Endothelial cell of umbilical vein (primary cell): ENCODE data around the gene ZNF619. TPM values are rescaled to one million over a fixed set of nuclear protein-coding genes. Genes with fewer than 3 reads are reported as not detected.

Experiments used
- BruUV-seq: library from RNA; stranded (reverse); fragments of 400-500 nt; replicated peaks from 2 replicates; lab custom pipeline; 2021; lab: Mats Ljungman, UMichigan
- CTCF ChIA-PET: fragments of 300-600, 350-600 bp; sonication (Branson Sonifier 250); formaldehyde crosslinking; loops from one replicate; lab custom pipeline; 2021; ENCODE audit warnings: antibody characterized with exemption, inconsistent platforms; lab: Charles Lee
- POLR2A ChIA-PET: fragments of 300-600, 350-600 bp; sonication (Branson Sonifier 250); formaldehyde crosslinking; loops from one replicate; lab custom pipeline; 2021; ENCODE audit warnings: antibody characterized with exemption, inconsistent platforms; lab: Charles Lee
- DNase-seq: peaks from one replicate; pipeline ENCODE4 v3.0.0-alpha.2; 2011; ENCODE audit warnings: low read depth, low spot score
- FAIRE-seq: peaks from 2 replicates; lab custom pipeline; 2011; peaks lifted over from hg19 to GRCh38; lab: Jason Lieb, UNC
- H2AFZ ChIP-seq: 2 replicates; pipeline ENCODE4 v1.6.0; 2012; ENCODE audit warnings: low read depth, low read length, control low read depth, inconsistent platforms
- H3K27ac ChIP-seq: 2 replicates; pipeline ENCODE4 v1.5.1; 2011; ENCODE audit warnings: low read depth, mild to moderate bottlenecking, control low read depth, low read length, moderate library complexity; ENCODE audit not compliant: insufficient read depth
- H3K27me3 ChIP-seq, 2 experiments: 2 replicates each; pipeline versions ENCODE4 v1.6.0 to v1.6.1; 2011; ENCODE audit warnings: low read length in 2 of 2, mixed read lengths in 1 of 2; ENCODE audit not compliant: control insufficient read depth in 2 of 2, insufficient read depth in 2 of 2
- H3K36me3 ChIP-seq, 2 experiments: 2 replicates in 1 of 2; 3 replicates in 1 of 2; pipeline ENCODE4 v1.5.1; 2011; ENCODE audit warnings: low read length in 2 of 2, mild to moderate bottlenecking in 1 of 2, moderate library complexity in 1 of 2; ENCODE audit not compliant: control insufficient read depth in 2 of 2, insufficient read depth in 2 of 2; ENCODE audit errors: extremely low read depth in 1 of 2
- H3K4me1 ChIP-seq: 3 replicates; pipeline ENCODE4 v1.5.1; 2011; ENCODE audit warnings: mild to moderate bottlenecking, low read length; ENCODE audit not compliant: control insufficient read depth, insufficient read depth; ENCODE audit errors: extremely low read depth
- H3K4me2 ChIP-seq: 2 replicates; pipeline ENCODE4 v1.6.1; 2011; ENCODE audit warnings: low read length, control low read depth, mixed read lengths; ENCODE audit not compliant: insufficient read depth
- H3K4me3 ChIP-seq, 3 experiments: fragments of 200-600 bp in 1 of 3; sonication (generic), shearing (Covaris generic) in 1 of 3; replicated peaks in 1 of 3; 2 replicates each; pipeline ENCODE4 v1.5.1; 2011 to 2016; ENCODE audit warnings: control low read depth in 3 of 3, low read length in 3 of 3, mild to moderate bottlenecking in 2 of 3, inconsistent platforms in 1 of 3, low read depth in 1 of 3, moderate library complexity in 1 of 3; ENCODE audit not compliant: insufficient read depth in 1 of 3
- H3K79me2 ChIP-seq: 2 replicates; pipeline ENCODE4 v1.6.0; 2012; ENCODE audit warnings: low read length, inconsistent platforms; ENCODE audit not compliant: control insufficient read depth, insufficient read depth
- H3K9ac ChIP-seq: replicated peaks from 2 replicates; pipeline ENCODE3; 2011; ENCODE audit warnings: low read length, control low read depth; ENCODE audit not compliant: insufficient read depth; ENCODE audit errors: extremely low read depth
- H3K9me1 ChIP-seq: replicated peaks from 3 replicates; pipeline ENCODE4 v1.6.0; 2011; ENCODE audit warnings: mild to moderate bottlenecking, low read length; ENCODE audit not compliant: control insufficient read depth, insufficient read depth; ENCODE audit errors: extremely low read depth
- H3K9me3 ChIP-seq: replicated peaks from 2 replicates; pipeline ENCODE4 v1.5.1; 2012; ENCODE audit warnings: low read length, inconsistent platforms; ENCODE audit not compliant: control insufficient read depth, insufficient read depth
- H4K20me1 ChIP-seq: replicated peaks from 2 replicates; pipeline ENCODE3; 2011; ENCODE audit warnings: mild to moderate bottlenecking, low read length; ENCODE audit not compliant: control insufficient read depth, insufficient read depth; ENCODE audit errors: extremely low read depth
- CTCF ChIP-seq, 2 donors: IDR thresholded peaks; 1 replicate in 1 of 2; 2 replicates in 1 of 2; pipeline ENCODE4 v1.5.1; 2011; ENCODE audit warnings: low read length in 2 of 2, mild to moderate bottlenecking in 2 of 2, moderate library complexity in 2 of 2, control low read depth in 1 of 2, inconsistent platforms in 1 of 2, low read depth in 1 of 2; ENCODE audit not compliant: insufficient read depth in 1 of 2; ENCODE audit errors: extremely low read depth in 1 of 2
- EZH2 ChIP-seq: IDR thresholded peaks from 2 replicates; pipeline ENCODE4 v1.6.1; 2012; ENCODE audit warnings: borderline replicate concordance, low read depth, mild to moderate bottlenecking, moderate library complexity, low read length, inconsistent platforms; ENCODE audit not compliant: severe bottlenecking
- FOS ChIP-seq: IDR thresholded peaks from 2 replicates; pipeline ENCODE4 v1.6.1; 2011; ENCODE audit warnings: mild to moderate bottlenecking, low read length, moderate library complexity, borderline replicate concordance; ENCODE audit not compliant: insufficient read depth
- GATA2 ChIP-seq: IDR thresholded peaks from 2 replicates; pipeline ENCODE4 v1.7.0; 2011; ENCODE audit warnings: low read depth, mild to moderate bottlenecking, moderate library complexity, mixed read lengths, low read length; ENCODE audit not compliant: insufficient read length, insufficient read depth
- JUN ChIP-seq: IDR thresholded peaks from 2 replicates; pipeline ENCODE4 v1.6.1; 2011; ENCODE audit warnings: borderline replicate concordance, low read depth; ENCODE audit not compliant: insufficient read length, insufficient read depth
- MAX ChIP-seq: IDR thresholded peaks from 2 replicates; pipeline ENCODE4 v1.6.1; 2011; ENCODE audit not compliant: insufficient read depth, insufficient read length
- MYC ChIP-seq: IDR thresholded peaks from one replicate; pipeline ENCODE4 v1.6.1; 2011; ENCODE audit warnings: mild to moderate bottlenecking, low read depth, low read length
- POLR2A ChIP-seq: IDR thresholded peaks from 2 replicates; pipeline ENCODE4 v1.6.1; 2012; ENCODE audit warnings: low read depth, mild to moderate bottlenecking, control low read depth, low read length
- POLR2AphosphoS5 ChIP-seq: IDR thresholded peaks from 2 replicates; pipeline ENCODE4 v1.6.1; 2012; ENCODE audit warnings: low read depth, mild to moderate bottlenecking, control low read depth, low read length, moderate library complexity; ENCODE audit not compliant: insufficient read depth
- dilution Hi-C: fragments of 300-500 bp; cut with MboI; formaldehyde crosslinking; loops from one replicate; pipeline ENCODE4 v1.15.0; 2019; ENCODE audit warnings: low sequenced_read_pairs; ENCODE audit not compliant: extremely low pct_ligation_motif_present
- intact Hi-C: fragments of 100-400 bp; cut with micrococcal nuclease; formaldehyde crosslinking; loops from one replicate; pipeline ENCODE4 v1.10.0; 2022
- polyA plus RNA-seq, 4 experiments: library from polyadenylated mRNA; depleted of rRNA in 3 of 4; stranded (reverse) in 3 of 4; unstranded in 1 of 4; fragments of >200 nt; gene quantifications; 2 replicates each; pipeline versions ENCODE4 v1.2.1 to v1.2.3, GENCODE V29; 2011 to 2012; ENCODE audit warnings: missing spikeins in 1 of 4
- total RNA-seq: library from RNA; stranded (reverse); gene quantifications from 2 replicates; pipeline ENCODE4 v1.2.3, GENCODE V29; 2021

ZNF619 gene
- total and polyA plus RNA-seq, 2 donors (not counting 3 experiments of a cell fraction or from before 2014, with no cell fraction given), result 2.3 to 7.2 TPM

- Histone ChIP-seq H3K4me1 (peaks cover 5% of the 10 kb centered on the region), H3K36me3 (no peaks in the 10 kb centered on the region), H3K4me3 (peak overlapping the region; percentile 2 to 82 (median 47)), H3K9ac (peak overlapping the region; percentile 39), H3K9me3 (no peaks in the 10 kb centered on the region), H3K27me3 (no peaks in the 10 kb centered on the region), H2AFZ (peak overlapping the region; percentile 65), H3K9me1 (no peaks in the 10 kb centered on the region), H3K79me2 (peaks cover 3% of the 10 kb centered on the region), H4K20me1 (no peaks in the 10 kb centered on the region), H3K27ac (peak overlapping the region; percentile 36), H3K4me2 (peak overlapping the region; percentile 54)
- DNase-seq (no peak), FAIRE-seq (no peak)
- TF ChIP-seq JUN, result no peak
- no peak for TF ChIP-seq POLR2A
- TF ChIP-seq MYC, result no peak
- no peak for TF ChIP-seq CTCF (IDR thresholded peaks at IDR 0.05; ENCODE audit: extremely low read depth in 1 of 2, insufficient read depth in 1 of 2, low read depth in 1 of 2, low read length in 2 of 2)
- TF ChIP-seq GATA2, result no peak
- no peak for TF ChIP-seq POLR2AphosphoS5
- no peak for TF ChIP-seq MAX
- no peak for TF ChIP-seq FOS
- no peak for TF ChIP-seq EZH2
- dilution Hi-C loops, result no loop called here
- BruUV-seq, result TSS peak; percentile 27
- intact Hi-C loops, result loop anchor here (2.0 to 10.0 kb wide), 2 partner anchors 126 to 1068 kb away; partner anchors contain the start of gene SLC25A38
- ChIA-PET POLR2A (interaction anchor here (1.0 kb wide), 1 partner anchor 747 kb away, joined by 3 read pairs; the partner anchor contains the start of gene CTNNB1), CTCF (interaction anchor here (0.6 to 1.5 kb wide), 5 partner anchors 25 to 1472 kb away, joined by 3 to 4 read pairs (median 3); no protein-coding TSS in a partner anchor)
Measured at GRCh38 chr3:40452562-40452875, 24.4 kb upstream of the ZNF619 start.
